IPS-NIHi7 (cell line): ENCODE measurements around the gene KRT9.
"Not testable (repeated sequence)": the region's sequence is repeated elsewhere in the genome, so short reads cannot be mapped to it uniquely, and the experiment has no call there.

Experiments used
- DNase-seq: peaks from one replicate; pipeline ENCODE4 v3.0.0; 2012; ENCODE audit warnings: mixed read lengths; ENCODE audit errors: extremely low spot score

The KRT9 gene, protein sequence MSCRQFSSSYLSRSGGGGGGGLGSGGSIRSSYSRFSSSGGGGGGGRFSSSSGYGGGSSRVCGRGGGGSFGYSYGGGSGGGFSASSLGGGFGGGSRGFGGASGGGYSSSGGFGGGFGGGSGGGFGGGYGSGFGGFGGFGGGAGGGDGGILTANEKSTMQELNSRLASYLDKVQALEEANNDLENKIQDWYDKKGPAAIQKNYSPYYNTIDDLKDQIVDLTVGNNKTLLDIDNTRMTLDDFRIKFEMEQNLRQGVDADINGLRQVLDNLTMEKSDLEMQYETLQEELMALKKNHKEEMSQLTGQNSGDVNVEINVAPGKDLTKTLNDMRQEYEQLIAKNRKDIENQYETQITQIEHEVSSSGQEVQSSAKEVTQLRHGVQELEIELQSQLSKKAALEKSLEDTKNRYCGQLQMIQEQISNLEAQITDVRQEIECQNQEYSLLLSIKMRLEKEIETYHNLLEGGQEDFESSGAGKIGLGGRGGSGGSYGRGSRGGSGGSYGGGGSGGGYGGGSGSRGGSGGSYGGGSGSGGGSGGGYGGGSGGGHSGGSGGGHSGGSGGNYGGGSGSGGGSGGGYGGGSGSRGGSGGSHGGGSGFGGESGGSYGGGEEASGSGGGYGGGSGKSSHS

DNA sequence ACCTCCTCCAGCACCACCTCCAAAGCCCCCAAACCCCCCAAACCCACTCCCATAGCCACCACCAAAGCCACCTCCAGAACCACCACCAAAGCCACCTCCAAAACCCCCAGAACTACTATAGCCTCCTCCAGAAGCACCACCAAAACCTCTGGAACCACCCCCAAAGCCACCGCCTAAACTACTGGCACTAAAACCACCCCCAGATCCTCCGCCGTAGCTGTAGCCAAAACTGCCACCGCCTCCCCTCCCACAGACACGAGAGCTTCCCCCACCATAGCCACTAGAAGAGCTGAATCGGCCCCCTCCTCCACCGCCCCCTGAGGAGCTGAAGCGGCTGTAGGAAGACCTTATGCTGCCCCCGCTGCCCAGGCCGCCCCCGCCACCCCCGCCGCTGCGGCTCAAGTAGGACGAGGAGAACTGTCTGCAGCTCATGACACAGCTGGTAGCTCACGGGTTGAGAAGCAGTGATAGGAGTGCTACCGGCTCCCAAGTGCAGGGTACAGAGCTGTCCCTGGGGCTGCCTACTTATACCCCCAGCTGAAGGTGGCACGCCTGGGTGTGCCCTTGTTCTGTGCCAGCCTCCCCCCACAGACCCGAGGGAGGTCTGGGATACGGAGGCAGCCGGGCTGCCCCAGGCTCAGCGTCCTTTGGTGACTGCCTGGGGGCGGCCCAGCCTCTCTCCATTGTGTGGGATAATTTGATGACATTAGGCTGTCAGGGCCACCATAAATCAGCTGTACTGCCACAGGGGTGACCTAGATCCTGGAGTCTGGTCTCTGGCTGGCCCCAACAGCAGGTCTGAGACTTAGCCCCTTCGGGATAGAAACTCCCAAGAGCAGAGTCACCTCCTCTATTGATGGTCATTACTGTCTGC, at the start of gene KRT9:
Gene KRT9, minus strand, starts transcription at position 499 of the 874 bp plus-strand sequence. Its CDS starts 67 bp downstream, at position 432.
- DNase-seq = no peak

DNA sequence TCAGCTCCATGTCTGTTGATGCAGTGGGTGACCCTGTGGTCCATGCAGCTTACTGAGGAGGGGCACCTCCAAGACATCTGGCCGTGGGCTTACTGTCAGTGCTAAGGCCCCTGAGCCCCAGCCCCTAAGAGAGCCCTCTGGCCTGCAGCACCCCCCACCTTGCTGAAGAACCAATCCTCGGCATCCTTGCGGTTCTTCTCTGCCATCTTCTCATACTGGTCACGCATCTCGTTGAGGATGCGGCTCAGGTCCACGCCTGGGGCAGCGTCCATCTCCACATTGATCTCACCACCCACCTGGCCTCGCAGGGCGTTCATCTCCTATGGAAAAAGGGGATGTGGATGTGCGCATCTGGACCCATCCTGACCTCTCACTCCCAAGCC, 49.6 kb upstream of the KRT9 start:
- not testable (repeated sequence) for DNase-seq

DNA sequence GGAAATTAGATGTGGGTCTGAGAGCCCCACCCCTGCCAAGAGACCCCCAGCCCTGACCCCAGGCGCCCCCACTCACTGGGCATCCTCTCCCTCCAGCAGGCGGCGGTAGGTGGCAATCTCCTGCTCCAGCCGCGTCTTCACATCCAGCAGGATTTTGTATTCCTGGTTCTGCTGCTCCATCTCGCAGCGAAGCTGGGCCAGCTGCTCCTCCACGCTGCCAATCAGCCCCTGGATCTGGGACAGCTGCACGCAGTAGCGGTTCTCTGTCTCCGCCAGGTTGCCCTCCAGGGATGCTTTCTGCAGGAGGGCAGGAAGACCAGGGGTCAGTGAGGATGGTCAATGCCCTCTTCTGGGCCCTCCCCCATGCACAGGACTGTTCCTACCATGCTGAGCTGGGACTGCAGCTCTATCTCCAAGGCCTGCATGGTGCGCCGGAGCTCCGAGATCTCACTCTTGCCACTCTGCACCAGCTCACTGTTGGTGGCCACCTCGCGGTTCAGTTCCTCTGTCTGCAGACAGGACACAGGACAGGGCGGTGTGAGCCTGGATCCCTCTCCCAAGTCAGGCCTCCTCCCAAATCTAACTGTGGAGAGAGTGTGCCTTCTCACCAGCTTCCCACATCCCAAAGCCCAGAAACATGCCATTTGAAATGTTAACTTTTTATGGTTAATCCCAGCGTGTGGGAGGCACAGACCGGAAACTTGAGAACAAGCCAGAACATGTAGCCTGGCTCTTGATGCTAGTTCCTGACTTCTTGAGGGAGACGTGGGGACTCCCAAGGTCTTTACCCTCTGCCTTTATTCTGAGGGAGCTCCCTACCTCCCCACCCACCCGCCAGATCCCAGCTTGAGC, 49.0 kb upstream of the KRT9 start:
- DNase-seq = no peak

DNA sequence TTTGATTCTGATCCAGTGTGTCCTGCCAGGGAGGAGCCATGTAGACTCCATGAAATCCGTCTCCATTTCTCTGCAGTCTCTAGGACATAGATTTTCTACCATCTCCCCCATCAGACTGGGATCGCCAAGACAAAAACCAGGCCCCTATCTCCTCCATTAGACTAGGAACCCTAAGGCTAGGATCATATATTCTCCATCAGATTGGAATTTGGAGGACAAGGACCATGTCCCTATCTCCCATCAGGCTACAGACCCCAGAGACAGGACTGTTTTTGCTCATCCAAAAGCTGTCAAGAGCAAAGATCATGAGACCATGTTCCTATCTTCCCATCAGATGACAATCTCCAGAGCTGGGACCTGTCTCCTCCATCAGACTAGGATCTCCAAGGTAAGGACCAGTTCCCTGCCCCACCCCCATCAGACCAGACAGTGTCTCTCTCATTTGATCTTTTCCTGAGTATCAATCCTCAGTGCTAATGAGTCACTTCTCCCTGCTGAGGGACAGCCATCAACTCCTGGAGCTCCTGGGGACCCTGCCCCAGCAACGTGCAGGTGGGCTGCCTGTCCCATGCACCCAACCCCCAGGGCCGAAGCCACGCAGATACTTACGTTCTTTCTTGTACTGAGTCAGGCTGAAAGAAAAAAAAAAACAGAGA, 48.2 kb upstream of the KRT9 start:
- DNase-seq = not testable (repeated sequence)

DNA sequence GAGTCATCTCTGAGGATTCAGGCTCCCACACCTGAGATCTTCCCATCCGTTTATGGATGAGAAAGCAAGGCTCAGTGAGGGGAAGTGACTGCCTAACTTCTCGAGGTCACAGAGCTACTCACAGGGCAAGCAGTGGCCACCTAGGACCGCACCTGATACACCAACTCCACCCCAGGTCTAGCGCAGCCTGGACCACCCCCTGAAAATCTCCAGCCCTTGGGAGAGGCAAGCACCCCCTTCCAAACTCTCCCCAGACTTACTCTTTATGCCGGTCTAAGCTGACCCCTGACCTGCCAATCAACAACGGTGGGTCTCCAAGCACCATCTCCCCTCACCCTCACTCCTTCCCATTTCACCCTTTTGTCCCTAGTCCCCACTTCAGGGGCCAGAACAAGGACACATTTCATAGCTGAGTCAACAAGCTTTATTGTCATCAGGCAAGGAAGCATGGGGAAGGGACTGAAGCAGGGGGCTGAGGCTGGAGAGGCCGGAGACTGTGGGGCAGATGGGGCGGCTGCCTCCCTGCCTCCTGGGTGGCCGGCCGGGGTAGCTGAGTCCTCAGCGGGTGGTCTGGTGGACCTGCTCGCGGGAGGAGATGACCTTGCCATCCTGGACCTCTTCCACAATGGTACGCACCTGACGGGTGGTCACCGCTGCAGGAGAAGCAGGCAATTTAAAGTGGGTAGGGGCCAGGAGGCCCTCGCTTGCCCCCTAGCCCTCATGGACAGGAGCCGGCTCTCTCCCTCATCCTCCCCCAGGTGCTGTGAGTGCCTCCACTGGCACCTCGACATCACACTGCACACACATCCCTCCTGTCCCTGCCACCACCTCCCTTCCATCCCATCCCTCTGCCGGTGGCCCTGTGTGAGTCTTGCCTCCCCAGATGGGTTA, 47.4 kb upstream of the KRT9 start:
- no peak for DNase-seq

DNA sequence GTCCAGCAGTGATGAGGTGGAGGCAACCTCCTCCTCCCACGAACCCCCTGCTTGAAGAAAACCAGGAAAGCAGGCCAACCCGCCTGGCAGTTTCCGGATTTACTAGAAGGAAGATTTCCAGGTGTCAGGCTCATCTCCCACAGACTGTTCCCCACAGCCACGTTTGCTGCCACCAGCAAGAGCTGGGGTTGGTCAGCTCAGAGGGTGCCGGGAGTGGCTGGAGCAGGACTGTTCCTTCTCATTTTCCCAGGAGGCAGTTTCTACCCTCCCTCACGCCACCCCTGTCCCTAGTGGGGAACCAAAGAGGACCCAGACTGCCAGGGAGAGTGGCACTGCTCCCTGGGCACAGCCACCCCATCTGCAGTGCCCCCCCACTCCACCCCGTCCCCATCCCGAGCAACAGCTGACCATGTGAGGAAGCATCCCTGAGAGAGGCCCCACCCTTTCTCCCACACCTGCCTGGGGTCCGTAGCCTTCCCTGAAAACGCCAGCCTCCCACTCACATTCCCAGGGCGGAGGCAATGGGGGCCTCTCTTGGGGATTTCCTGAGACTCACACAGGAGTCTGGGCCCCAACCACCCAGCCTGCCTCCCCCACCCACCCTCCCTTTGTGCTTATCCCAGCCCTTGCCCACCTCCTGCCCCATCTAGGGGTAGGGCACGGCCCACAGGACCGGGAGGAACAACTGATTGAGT, 46.6 kb upstream of the KRT9 start:
- DNase-seq = no peak

DNA sequence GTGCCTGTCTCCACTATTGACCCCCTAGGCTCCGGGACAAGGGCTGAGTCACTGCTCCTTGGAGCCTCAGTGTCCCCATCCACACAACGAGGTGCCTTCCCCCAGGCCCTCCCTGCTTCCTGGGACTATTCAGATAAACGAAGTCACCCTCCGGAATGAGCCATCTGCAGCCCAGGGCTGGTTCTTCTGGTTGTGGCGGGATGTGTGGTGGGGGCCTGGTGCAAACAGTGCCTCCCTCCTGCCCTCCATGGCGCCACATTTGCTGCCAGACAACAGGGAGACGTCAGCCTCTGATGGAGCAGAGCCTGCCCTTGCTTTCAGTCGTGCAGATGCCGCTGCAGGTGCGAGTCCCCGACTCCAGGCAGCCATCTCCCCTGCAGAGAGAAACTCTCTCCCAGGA, 45.8 kb upstream of the KRT9 start:
- no peak for DNase-seq

DNA sequence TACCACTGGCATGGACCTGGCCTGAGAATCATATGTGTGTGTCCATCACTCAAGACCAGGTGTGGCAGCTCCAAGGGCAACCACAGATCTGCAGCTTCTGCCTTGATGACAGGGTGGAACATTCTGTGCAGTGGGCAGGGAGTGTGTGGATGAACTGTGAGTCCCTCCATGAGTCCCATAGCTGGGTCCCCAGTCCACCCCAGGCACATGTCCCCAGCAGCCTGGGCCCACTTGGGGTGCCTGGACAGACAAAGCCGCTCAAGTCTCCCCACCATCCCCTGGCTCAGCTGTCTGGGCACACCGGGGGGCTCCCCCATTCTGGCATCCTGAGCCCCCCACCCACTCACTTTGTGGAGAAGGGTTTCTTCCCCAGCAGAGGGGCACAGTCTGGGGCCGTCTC, 45.3 kb upstream of the KRT9 start:
- DNase-seq = no peak

DNA sequence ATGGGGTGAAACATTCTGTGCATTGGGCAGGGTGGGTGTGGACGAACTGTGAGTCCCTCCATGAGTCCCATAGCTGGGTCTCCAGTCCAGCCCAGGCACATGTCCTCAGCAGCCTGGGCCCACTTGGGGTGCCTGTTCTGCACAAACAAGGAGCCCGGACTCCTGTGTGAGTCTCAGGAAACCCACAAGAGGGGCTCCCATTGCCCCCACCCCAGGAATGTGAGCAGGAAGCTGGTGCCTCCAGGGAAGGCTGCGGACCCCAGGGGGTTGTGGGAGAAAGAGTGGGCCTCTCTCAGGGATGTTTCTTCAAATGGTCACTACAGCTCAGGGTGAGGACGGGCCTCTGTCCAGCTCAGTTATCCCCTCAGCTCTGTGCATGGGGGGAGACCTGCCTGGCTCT, 44.6 kb upstream of the KRT9 start:
- not testable (repeated sequence) for DNase-seq

DNA sequence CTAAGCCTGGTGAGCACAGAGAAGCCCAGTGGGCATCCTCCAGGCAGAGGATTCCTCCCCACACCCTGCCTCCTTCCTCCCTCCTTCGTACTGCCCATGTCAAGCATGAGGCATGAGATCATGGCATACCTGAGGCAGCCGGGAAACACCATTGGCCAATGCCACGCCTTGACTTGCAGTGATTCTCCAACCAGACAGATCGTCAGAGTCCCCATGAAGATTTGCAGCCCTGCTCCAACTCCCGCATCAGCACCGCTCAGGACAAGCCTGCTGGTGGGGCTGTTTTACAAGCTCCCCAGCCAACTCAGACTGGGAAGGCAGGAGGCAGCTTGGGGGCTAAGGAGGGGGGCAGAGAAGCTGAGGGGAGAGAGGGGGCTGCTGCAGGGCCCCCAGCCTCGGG, 43.6 kb upstream of the KRT9 start:
- DNase-seq = peak; percentile 36

DNA sequence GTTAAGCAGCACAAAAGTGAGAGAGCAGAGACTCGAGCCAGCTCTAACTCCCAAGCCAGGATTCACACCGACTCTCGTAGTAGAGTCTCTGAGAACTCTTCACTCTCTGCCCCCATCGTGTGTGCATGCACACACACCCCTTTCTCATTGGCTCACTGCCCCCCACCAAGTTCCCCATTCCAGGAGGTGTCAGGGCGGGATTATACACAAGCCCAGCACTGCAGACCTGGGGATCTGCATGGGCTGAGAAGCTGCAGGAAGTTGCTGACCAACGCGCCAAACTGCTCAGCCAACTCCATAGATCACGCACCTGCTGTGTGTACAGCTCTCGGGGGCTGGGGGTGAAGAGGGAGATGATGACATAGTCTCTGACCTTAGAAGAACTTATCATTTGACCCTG, 42.9 kb upstream of the KRT9 start:
- DNase-seq = not testable (repeated sequence)

DNA sequence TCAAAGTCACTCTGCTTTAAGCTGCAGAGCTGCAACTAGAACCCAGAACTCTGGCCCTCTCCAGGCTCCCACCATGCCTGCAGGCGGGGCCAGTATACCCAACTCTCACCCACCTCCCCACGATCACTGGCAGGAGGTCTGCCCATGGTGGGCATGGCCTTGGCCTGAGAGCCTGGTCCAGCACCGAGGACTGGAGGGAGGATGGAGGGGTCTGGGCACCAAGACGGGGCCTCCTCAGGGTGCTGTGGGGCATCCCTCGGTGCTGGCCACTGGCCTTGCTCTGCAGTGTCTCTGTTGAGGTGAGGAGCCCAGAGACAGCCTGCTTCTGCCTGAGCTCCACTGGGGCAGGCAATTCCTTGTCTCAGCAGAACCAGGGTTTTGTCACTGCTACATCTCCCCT, 42.2 kb upstream of the KRT9 start:
- no peak for DNase-seq

DNA sequence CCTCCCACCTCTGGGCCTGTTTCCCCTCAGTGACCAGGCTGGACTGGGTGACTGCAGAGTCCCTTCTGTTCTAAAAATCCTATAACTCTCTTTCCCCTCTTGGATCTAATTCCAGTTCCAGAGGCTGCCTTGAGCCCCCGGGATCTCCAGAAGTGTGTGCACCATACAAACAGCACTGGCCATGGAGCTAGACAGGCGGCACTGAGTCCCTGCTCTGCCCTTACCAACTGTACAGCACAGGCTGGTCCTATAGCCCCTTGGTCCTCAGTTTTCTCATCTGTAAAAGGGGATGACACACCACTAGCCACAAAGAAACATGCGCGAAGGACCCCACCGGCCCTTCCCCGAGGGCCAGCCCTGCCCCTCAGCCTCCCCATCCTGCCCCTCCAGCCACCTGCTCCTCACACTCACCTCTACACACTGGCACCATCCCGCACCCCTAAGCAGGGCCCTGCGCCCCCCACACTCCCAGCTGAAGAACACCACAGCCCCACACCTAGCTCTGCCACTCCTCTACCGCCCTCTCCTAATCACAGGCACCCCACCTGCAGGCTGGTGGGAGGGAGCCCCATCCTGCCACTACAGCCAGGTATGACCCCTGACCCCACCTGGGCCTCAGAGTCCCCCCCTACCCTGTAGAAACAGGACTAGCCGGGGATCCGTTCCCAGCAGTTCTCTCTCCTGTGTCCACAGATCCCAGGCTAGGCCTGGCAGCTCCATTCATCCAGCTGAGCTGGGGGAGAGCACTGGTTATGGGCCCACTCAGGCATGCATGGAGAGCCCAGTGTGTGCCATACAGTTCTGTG, 41.6 kb upstream of the KRT9 start:
- DNase-seq = no peak

DNA sequence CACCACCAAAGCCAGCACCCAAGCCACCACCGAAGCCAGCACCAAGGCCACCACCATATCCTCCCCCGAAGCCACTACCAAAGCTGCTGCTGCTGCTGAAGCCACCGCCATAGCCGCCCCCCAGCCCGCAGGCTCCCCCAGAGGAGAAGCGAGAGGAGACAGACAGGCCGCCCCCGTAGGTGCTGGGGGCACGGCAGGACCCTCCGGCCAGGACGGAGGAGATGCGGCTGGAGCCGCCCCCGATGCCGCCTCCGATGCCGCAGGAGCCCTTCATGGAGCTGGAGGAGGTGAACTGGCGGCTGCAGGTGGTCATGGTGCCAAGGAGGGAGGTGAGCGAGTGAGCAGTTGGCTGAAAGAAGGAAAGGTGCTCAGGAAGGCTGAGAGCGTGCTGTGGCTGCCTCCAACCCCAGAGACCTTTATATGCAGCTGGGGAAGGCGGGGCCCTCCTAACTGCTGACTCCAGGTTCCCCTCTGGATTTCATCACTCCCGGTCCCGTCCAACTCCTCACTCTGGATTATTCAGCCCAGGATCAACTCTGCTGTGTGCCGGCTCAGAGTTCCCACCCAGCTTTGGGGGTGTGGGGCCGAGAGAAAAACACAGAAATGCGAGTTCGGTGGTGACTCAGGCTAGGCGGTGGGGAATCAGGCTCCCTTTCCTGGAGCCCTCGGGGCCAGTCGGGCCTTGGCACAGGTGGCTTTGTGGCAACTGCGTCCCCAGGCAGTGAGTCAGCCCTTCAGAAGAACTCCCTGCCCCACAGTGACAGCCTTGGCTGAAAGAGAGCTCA, 40.7 kb upstream of the KRT9 start, which contains the start of gene KRT16:
Gene KRT16, minus strand, starts transcription at position 392 of the 785 bp plus-strand sequence. Its CDS starts 79 bp downstream, at position 313.
- DNase-seq = not testable (repeated sequence)

DNA sequence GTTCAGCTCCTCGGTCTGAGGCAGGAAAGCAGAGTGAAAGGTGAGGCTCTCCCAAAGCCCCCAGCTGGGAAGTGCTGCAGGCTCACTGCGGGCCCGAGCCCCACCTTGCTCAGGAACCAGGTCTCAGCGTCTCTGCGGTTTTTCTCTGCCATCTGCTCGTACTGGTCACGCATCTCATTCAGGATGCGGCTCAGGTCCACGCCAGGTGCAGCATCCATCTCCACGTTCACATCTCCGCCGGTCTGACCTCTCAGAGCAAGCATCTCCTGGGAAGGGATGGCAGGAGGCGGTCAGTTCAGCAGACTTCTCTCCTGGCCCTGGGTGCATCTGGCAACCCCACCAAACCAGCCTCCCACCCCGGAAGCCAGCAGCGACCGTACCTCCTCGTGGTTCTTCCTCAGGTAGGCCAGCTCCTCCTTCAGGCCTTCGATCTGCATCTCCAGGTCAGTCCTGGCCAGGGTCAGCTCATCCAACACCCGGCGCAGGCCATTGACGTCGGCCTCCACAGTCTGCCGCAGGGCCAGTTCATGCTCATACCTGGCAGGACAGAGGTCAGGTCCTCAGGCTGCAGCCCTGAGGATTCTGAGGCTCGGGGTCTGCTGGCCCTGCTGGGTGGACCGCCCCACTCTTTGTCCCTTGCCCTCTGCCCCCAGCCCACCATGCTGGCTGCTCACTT, 39.2 kb upstream of the KRT9 start:
- DNase-seq = no peak

DNA sequence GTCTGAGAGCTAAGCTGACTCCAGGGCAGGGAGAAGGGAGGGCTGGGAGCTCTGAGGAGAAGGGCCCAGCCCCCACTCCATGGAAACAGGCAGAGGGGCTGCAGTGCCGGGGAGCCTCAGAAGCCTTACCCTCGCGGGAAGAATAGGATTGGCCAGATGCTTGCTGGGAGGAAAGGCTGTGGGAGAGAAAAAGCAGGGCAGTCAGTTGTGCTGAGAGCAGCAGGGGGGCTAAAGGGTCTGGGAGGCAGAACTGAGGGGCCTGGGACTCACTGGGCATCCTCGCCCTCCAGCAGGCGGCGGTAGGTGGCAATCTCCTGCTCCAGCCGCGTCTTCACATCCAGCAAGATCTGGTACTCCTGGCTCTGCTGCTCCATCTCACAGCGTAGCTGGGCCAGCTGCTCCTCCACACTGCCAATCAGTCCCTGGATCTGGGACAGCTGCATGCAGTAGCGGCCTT, 38.2 kb upstream of the KRT9 start:
- DNase-seq = not testable (repeated sequence)

DNA sequence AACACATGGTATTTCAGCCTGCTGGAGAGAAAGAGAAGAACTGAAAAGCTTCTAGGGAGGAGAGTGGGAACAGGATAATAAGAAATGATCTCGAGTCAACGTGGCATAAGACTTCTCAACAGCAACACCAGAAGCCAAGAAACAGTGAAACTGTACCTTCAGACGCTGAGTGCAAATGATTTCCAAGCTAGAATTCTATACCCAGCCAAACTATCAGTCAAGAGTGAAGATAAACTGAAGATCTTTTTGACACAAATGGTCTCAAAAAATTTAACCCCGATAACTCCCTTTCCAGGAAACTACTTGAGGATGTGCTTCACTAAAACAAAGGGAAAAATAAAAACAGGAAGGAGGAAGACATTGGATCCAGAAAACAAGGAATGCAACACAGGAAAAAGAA, 35.1 kb upstream of the KRT9 start:
- not testable (repeated sequence) for DNase-seq
